ENCODE measurements around the gene SKIC3. TPM values are rescaled to one million over a fixed set of nuclear protein-coding genes. Genes with fewer than 3 reads are reported as not detected.

SKIC3 gene
- total and polyA plus RNA-seq, 2 experiments from 2014 or later = 75.1 to 111 TPM

DNA sequence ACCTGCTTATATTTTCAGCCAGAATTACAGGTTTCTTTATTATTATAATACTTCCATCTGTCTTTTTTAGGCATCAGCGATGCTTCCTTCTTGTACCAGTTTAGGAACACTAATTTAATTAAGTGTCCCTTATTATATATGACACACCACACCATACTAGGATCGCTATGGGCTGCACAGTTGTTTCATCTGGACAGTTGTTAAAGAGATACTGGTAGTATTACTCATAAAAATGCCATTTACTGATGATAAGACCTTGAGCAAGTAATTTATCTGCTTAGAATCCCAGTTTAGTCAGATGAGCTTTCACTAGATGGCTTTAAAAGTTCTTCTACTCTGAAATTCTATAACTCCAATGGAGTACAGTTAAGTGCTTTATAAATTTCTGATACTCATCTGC, 17.2 kb upstream of the SKIC3 start:
- Mint-ChIP-seq H3K4me3 (no peak overlapping the region), H3K36me3 (ENCODE audit: low read depth) (peaks cover 4% of the 10 kb centered on the region; the same call in 1 of the 3 replicates), H3K27me3 (ENCODE audit: insufficient read depth, low read depth, poor library complexity) (no peaks in the 10 kb centered on the region), H3K27ac (no peak overlapping the region), H3K9me3 (no peaks in the 10 kb centered on the region), H3K4me1 (no peaks in the 10 kb centered on the region)
- no peaks in the 10 kb centered on the region for H4K20me1 ChIP-seq (replicated peaks; ENCODE audit: insufficient read depth)
- H2AFZ ChIP-seq = no peak overlapping the region
- no peak for ATAC-seq
- no peaks in the 10 kb centered on the region for H3K4me1 ChIP-seq (ENCODE audit: insufficient read depth)
- H3K79me2 ChIP-seq (replicated peaks; ENCODE audit: insufficient read depth) = no peaks in the 10 kb centered on the region
- no peaks in the 10 kb centered on the region for H3K9me2 ChIP-seq (ENCODE audit: insufficient read depth)
- no peaks in the 10 kb centered on the region for H3K27me3 ChIP-seq (ENCODE audit: insufficient read depth)
- H3K36me3 ChIP-seq (ENCODE audit: insufficient read depth) = no peaks in the 10 kb centered on the region
- H3K4me2 ChIP-seq = no peak overlapping the region
- H3K4me3 ChIP-seq = no peak overlapping the region
- DNase-seq (ENCODE audit: low spot score) = no peak
- no peak overlapping the region for H3K27ac ChIP-seq (ENCODE audit: low read depth)
- TF ChIP-seq, protein P1, sequence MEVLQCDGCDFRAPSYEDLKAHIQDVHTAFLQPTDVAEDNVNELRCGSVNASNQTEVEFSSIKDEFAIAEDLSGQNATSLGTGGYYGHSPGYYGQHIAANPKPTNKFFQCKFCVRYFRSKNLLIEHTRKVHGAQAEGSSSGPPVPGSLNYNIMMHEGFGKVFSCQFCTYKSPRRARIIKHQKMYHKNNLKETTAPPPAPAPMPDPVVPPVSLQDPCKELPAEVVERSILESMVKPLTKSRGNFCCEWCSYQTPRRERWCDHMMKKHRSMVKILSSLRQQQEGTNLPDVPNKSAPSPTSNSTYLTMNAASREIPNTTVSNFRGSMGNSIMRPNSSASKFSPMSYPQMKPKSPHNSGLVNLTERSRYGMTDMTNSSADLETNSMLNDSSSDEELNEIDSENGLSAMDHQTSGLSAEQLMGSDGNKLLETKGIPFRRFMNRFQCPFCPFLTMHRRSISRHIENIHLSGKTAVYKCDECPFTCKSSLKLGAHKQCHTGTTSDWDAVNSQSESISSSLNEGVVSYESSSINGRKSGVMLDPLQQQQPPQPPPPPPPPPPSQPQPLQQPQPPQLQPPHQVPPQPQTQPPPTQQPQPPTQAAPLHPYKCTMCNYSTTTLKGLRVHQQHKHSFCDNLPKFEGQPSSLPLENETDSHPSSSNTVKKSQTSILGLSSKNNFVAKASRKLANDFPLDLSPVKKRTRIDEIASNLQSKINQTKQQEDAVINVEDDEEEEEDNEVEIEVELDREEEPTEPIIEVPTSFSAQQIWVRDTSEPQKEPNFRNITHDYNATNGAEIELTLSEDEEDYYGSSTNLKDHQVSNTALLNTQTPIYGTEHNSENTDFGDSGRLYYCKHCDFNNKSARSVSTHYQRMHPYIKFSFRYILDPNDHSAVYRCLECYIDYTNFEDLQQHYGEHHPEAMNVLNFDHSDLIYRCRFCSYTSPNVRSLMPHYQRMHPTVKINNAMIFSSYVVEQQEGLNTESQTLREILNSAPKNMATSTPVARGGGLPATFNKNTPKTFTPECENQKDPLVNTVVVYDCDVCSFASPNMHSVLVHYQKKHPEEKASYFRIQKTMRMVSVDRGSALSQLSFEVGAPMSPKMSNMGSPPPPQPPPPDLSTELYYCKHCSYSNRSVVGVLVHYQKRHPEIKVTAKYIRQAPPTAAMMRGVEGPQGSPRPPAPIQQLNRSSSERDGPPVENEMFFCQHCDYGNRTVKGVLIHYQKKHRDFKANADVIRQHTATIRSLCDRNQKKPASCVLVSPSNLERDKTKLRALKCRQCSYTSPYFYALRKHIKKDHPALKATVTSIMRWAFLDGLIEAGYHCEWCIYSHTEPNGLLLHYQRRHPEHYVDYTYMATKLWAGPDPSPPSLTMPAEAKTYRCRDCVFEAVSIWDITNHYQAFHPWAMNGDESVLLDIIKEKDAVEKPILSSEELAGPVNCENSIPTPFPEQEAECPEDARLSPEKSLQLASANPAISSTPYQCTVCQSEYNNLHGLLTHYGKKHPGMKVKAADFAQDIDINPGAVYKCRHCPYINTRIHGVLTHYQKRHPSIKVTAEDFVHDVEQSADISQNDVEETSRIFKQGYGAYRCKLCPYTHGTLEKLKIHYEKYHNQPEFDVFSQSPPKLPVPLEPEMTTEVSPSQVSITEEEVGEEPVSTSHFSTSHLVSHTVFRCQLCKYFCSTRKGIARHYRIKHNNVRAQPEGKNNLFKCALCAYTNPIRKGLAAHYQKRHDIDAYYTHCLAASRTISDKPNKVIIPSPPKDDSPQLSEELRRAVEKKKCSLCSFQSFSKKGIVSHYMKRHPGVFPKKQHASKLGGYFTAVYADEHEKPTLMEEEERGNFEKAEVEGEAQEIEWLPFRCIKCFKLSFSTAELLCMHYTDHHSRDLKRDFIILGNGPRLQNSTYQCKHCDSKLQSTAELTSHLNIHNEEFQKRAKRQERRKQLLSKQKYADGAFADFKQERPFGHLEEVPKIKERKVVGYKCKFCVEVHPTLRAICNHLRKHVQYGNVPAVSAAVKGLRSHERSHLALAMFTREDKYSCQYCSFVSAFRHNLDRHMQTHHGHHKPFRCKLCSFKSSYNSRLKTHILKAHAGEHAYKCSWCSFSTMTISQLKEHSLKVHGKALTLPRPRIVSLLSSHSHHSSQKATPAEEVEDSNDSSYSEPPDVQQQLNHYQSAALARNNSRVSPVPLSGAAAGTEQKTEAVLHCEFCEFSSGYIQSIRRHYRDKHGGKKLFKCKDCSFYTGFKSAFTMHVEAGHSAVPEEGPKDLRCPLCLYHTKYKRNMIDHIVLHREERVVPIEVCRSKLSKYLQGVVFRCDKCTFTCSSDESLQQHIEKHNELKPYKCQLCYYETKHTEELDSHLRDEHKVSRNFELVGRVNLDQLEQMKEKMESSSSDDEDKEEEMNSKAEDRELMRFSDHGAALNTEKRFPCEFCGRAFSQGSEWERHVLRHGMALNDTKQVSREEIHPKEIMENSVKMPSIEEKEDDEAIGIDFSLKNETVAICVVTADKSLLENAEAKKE (CRISPR knock-in tag; IDR thresholded peaks at IDR 0.05) = no peak
- no peak for TF ChIP-seq NANOG (IDR thresholded peaks at IDR 0.05; ENCODE audit: borderline replicate concordance)
- no peak for TF ChIP-seq POLR2AphosphoS5 (IDR thresholded peaks at IDR 0.05; ENCODE audit: low read depth)
- TF ChIP-seq ZNF114 (CRISPR knock-in tag; IDR thresholded peaks at IDR 0.05) = no peak
- TF ChIP-seq, protein P2, sequence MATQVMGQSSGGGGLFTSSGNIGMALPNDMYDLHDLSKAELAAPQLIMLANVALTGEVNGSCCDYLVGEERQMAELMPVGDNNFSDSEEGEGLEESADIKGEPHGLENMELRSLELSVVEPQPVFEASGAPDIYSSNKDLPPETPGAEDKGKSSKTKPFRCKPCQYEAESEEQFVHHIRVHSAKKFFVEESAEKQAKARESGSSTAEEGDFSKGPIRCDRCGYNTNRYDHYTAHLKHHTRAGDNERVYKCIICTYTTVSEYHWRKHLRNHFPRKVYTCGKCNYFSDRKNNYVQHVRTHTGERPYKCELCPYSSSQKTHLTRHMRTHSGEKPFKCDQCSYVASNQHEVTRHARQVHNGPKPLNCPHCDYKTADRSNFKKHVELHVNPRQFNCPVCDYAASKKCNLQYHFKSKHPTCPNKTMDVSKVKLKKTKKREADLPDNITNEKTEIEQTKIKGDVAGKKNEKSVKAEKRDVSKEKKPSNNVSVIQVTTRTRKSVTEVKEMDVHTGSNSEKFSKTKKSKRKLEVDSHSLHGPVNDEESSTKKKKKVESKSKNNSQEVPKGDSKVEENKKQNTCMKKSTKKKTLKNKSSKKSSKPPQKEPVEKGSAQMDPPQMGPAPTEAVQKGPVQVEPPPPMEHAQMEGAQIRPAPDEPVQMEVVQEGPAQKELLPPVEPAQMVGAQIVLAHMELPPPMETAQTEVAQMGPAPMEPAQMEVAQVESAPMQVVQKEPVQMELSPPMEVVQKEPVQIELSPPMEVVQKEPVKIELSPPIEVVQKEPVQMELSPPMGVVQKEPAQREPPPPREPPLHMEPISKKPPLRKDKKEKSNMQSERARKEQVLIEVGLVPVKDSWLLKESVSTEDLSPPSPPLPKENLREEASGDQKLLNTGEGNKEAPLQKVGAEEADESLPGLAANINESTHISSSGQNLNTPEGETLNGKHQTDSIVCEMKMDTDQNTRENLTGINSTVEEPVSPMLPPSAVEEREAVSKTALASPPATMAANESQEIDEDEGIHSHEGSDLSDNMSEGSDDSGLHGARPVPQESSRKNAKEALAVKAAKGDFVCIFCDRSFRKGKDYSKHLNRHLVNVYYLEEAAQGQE (IDR thresholded peaks at IDR 0.05; ENCODE audit: unreplicated experiment) = no peak
- no peak for TF ChIP-seq JUNB (IDR thresholded peaks at IDR 0.05; ENCODE audit: unreplicated experiment)
- H3F3A ChIP-seq (replicated peaks; ENCODE audit: low read depth) = no peaks in the 10 kb centered on the region

All from GM23338 (cell line).